ENCODE results near the gene NAPSA. TPM values are rescaled to one million over a fixed set of nuclear protein-coding genes. Genes with fewer than 3 reads are reported as not detected.

NAPSA gene
- total and polyA plus RNA-seq, 8 donors, result 21.2 to 3,296 (median 39.3) TPM

DNA sequence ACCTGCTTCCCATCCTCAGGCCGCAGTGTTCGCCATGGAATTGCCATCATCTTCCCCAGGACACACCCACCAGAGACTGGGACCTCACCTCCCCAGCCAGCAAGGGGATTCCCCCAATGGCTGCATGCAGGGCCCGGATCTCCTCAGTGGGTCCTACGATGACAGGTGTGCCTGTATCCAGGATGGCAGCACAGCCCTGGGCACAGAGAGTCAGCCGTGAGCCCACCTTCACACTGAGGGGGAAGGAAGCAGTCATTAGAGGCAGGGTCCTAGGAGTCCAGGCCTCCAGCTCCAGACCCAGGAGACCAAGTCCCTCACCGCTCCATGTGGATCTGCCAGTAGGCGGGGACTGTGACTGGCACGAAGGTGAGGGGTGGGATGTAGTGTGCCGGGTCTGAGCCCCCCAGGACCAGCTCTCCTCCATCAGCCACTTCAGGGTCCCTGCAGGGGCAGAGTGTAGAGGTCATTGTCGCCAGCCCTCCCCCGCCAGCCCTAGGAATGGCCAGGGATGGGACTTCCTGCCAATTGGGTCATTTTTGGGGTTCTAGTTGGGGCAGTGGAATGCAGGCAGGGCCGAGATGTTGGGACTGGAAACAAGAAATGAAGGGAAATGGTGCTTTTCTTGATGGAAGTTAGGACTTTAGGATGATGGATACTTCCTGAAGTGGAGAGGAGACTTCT lies 30.6 kb downstream of the NAPSA start:
- no peak for ATAC-seq
- H3K4me1 ChIP-seq, result peaks cover 0 to 30% of the 10 kb centered on the region in 2 donors
- intact Hi-C loops (cut with DNase I), result no loop called here
- no peak for DNase-seq
- TF ChIP-seq, protein P1, sequence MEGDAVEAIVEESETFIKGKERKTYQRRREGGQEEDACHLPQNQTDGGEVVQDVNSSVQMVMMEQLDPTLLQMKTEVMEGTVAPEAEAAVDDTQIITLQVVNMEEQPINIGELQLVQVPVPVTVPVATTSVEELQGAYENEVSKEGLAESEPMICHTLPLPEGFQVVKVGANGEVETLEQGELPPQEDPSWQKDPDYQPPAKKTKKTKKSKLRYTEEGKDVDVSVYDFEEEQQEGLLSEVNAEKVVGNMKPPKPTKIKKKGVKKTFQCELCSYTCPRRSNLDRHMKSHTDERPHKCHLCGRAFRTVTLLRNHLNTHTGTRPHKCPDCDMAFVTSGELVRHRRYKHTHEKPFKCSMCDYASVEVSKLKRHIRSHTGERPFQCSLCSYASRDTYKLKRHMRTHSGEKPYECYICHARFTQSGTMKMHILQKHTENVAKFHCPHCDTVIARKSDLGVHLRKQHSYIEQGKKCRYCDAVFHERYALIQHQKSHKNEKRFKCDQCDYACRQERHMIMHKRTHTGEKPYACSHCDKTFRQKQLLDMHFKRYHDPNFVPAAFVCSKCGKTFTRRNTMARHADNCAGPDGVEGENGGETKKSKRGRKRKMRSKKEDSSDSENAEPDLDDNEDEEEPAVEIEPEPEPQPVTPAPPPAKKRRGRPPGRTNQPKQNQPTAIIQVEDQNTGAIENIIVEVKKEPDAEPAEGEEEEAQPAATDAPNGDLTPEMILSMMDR (IDR thresholded peaks at IDR 0.05), result no peak
- no peak overlapping the region for H3K27ac ChIP-seq
- no peak overlapping the region for H3K4me3 ChIP-seq
- no peaks in the 10 kb centered on the region for H3K36me3 ChIP-seq
- H3K9me3 ChIP-seq, result no peaks in the 10 kb centered on the region
- peaks cover 0 to 61% of the 10 kb centered on the region in 2 donors for H3K27me3 ChIP-seq

DNA sequence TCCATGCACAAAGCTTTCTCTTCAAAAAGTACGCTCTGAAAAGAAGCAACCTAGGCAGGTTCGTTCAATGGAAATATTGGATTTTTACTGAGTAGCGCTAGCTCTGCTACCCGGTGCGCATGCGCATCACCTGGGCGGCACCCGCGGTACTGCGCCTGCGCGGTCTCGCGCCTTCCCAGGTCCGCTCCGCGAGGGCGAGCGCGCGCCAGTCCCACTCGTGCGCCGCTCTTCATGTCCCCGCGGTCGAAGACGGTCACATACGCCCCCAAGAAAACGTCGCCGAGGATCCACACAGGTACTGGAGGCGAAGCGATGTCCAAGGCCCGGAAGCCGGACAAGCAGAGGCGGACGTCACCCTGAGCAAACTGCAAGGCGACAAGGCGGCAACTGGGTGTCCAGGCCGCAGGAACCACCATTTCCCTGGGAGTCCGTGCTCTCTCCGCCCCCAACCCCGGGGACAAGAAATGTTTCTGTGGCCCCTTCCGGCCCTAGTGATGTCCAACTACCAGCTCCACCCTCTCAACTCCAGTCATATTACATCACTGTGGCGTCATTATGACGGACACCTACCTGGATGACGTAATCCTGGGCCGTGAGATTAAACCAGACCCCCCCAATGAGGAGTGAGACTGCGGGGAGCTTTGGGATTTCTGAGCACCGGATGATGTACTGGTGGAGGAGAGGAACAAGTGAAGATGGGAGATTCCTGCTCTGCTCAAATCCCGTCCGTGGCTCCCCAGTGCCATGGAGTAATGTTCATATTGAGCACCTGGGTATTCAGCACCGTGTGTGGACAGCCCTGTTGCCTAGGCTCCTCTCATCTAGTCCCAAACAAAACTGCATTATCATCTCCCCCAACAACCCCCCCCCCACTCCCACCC lies 31.5 kb downstream of the NAPSA start:
- H3K9me3 ChIP-seq, result no peaks in the 10 kb centered on the region
- peak overlapping the region; percentile 46 to 52 for H3K4me3 ChIP-seq
- TF ChIP-seq, protein P1 (IDR thresholded peaks at IDR 0.05), result no peak
- intact Hi-C loops (cut with DNase I), result no loop called here
- ATAC-seq (peak; percentile 7), DNase-seq (peak in 3 of 4 donors; percentile 77 to 92 (median 91))
- peak overlapping the region; percentile 72 to 88 for H3K27ac ChIP-seq
- H3K27me3 ChIP-seq, result peaks cover 0 to 70% of the 10 kb centered on the region in 2 donors
- peaks cover 0 to 35% of the 10 kb centered on the region in 2 donors for H3K4me1 ChIP-seq
- no peaks in the 10 kb centered on the region for H3K36me3 ChIP-seq

DNA sequence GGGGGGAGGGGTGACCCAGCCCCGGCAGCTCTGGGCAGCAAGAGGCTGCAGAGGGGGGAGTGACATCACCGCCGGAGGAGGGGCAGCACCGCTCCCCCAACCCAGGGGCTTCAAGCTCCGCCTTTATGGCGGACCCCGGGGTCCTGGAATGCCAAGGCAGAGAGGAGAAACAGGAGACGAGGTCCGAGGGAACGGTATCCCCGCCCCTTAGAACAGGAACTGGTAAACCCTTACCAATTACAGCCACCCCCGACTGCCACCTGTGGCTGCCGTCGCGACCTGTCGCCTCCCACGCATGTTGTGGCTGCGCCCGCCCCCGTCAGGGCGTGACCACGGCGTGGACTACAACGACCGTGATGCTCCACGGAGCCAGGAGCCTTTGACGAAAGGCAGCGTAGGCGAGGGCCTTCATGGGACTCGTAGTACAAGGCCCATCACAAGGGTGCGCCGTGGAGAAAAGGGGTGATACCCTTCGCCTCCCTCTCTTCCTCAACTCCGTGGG lies 32.2 kb downstream of the NAPSA start:
- TF ChIP-seq, protein P1 (IDR thresholded peaks at IDR 0.05), result no peak
- H3K4me1 ChIP-seq, result peaks cover 0 to 38% of the 10 kb centered on the region in 2 donors
- peak; percentile 90 to 96 (median 94) for DNase-seq
- peak overlapping the region; percentile 72 to 88 for H3K27ac ChIP-seq
- peaks cover 0 to 76% of the 10 kb centered on the region in 2 donors for H3K27me3 ChIP-seq
- intact Hi-C loops (cut with DNase I), result no loop called here
- no peaks in the 10 kb centered on the region for H3K36me3 ChIP-seq
- peak; percentile 72 for ATAC-seq
- H3K4me3 ChIP-seq, result peak overlapping the region; percentile 46 to 52
- no peaks in the 10 kb centered on the region for H3K9me3 ChIP-seq

DNA sequence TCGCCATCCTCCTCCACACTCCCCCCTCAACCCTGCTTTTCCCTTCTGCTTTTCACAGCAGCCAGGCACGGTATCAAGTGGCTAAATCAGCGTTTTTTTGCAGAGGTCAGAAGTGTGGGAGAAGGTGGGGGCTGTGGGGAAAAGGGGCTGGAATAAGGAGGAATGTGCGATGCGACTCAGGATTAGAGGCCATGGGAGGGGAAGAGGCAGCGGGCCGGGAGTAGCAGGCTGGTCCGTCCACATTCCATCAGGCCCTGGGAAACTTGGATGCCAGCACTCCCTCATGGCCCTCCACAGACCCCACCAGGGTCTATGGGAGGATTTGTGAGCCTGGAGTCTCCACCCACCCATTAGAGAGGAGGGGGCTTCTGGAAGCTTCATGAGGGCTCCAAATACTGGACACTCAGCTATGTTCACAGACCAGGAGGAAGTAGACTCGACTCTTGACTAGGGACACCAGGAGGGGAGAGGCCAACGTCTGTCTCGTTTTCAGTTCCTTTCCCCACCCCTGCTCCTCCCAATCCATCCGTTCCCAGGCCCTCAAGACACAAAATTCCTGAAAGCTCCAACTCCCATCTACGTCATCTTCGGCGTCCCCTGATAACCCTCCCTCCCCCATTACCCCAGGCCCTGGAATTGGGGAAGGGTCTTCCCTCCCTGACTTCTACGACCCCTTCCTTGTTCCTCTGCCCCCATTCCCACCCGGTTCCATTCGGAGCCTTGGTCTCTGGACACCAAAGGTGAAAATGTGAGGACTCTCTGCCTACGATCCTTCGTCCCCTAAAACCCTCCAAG lies 33.0 kb downstream of the NAPSA start:
- DNase-seq (peak in 2 of 4 donors; percentile 54 to 75), ATAC-seq (peak; percentile 3)
- Histone ChIP-seq H3K4me1 (peaks cover 0 to 44% of the 10 kb centered on the region in 2 donors), H3K27me3 (peaks cover 2 to 85% of the 10 kb centered on the region in 2 donors), H3K9me3 (no peaks in the 10 kb centered on the region), H3K36me3 (no peaks in the 10 kb centered on the region), H3K4me3 (peak overlapping the region; percentile 46 to 52), H3K27ac (peak overlapping the region; percentile 72 to 88)
- TF ChIP-seq, protein P1 (IDR thresholded peaks at IDR 0.05), result no peak
- intact Hi-C loops (cut with DNase I), result no loop called here

Data from left lung (tissue), 10 donors.